Glutamatergic neuron (in vitro differentiated cells): ENCODE results near the gene GSTP1. TPM values are rescaled to one million over a fixed set of nuclear protein-coding genes. Genes with fewer than 3 reads are reported as not detected.
"Not testable (repeated sequence)": the region's sequence is repeated elsewhere in the genome, so short reads cannot be mapped to it uniquely, and the experiment has no call there.

Experiments used
- DNase-seq: peaks from one replicate; pipeline ENCODE4 v3.0.0; 2022
- H3K27ac Mint-ChIP-seq: one replicate; pipeline ENCODE4 v1.8.0; 2020; ENCODE audit warnings: mild to moderate bottlenecking, mixed read lengths, inconsistent platforms; ENCODE audit not compliant: unreplicated experiment
- H3K27me3 Mint-ChIP-seq: one replicate; pipeline ENCODE4 v1.8.0; 2020; ENCODE audit warnings: mild to moderate bottlenecking, moderate library complexity, mixed read lengths, inconsistent platforms; ENCODE audit not compliant: unreplicated experiment
- H3K36me3 Mint-ChIP-seq: one replicate; pipeline ENCODE4 v1.8.0; 2020; ENCODE audit warnings: mild to moderate bottlenecking, mixed read lengths, inconsistent platforms; ENCODE audit not compliant: unreplicated experiment
- H3K4me1 Mint-ChIP-seq: one replicate; pipeline ENCODE4 v1.8.0; 2020; ENCODE audit warnings: mild to moderate bottlenecking, low read depth, mixed read lengths, inconsistent platforms; ENCODE audit not compliant: unreplicated experiment
- H3K4me3 Mint-ChIP-seq: one replicate; pipeline ENCODE4 v1.8.0; 2020; ENCODE audit warnings: mild to moderate bottlenecking, mixed read lengths, inconsistent platforms; ENCODE audit not compliant: unreplicated experiment
- H3K9me3 Mint-ChIP-seq: one replicate; pipeline ENCODE4 v1.8.0; 2020; ENCODE audit warnings: mild to moderate bottlenecking, moderate library complexity, mixed read lengths, inconsistent platforms; ENCODE audit not compliant: unreplicated experiment
- CTCF ChIP-seq: fragments of 200-600 bp; sonication (generic); IDR thresholded peaks from one replicate; pipeline ENCODE4 v1.5.0; 2021; ENCODE audit not compliant: partially characterized antibody, unreplicated experiment
- total RNA-seq: library from RNA; stranded (reverse); fragmentation: NEBNext Ultra II Directional; extraction: Animal tissue kit (Norgen Biotek cat#: 25700); gene quantifications from one replicate; pipeline ENCODE4 v1.2.1, GENCODE V29; 2021; ENCODE audit not compliant: unreplicated experiment

The GSTP1 gene
- total RNA-seq, 1 donor from 2014 or later: 712 TPM

GRCh38 chr11:67543585-67543984, 40.0 kb upstream of the GSTP1 start:
- TF ChIP-seq CTCF: no peak
- Mint-ChIP-seq H3K36me3 (no peaks in the 10 kb centered on the region), H3K4me3 (no peak overlapping the region)

GRCh38 chr11:67544616-67545242, 38.9 kb upstream of the GSTP1 start:
- no peak overlapping the region for H3K4me3 Mint-ChIP-seq
- TF ChIP-seq CTCF: no peak
- H3K27me3 Mint-ChIP-seq: peaks cover 5% of the 10 kb centered on the region
- DNase-seq: no peak
- H3K9me3 Mint-ChIP-seq: peaks cover 2% of the 10 kb centered on the region
- no peaks in the 10 kb centered on the region for H3K4me1 Mint-ChIP-seq
- H3K27ac Mint-ChIP-seq: no peak overlapping the region
- H3K36me3 Mint-ChIP-seq: no peaks in the 10 kb centered on the region

More at GRCh38 chr11:67543585-67543984, 40.0 kb upstream of the GSTP1 start:
- H3K4me1 Mint-ChIP-seq: no peaks in the 10 kb centered on the region
- peaks cover 2% of the 10 kb centered on the region for H3K9me3 Mint-ChIP-seq
- peaks cover 5% of the 10 kb centered on the region for H3K27me3 Mint-ChIP-seq
- H3K27ac Mint-ChIP-seq: no peak overlapping the region
- no peak for DNase-seq

- no peak for DNase-seq
- peaks cover 4% of the 10 kb centered on the region for H3K27me3 Mint-ChIP-seq
- H3K4me1 Mint-ChIP-seq: no peaks in the 10 kb centered on the region
- H3K27ac Mint-ChIP-seq: no peak overlapping the region
- H3K9me3 Mint-ChIP-seq: peaks cover 2% of the 10 kb centered on the region
- TF ChIP-seq CTCF: no peak
- H3K36me3 Mint-ChIP-seq: peaks cover 5% of the 10 kb centered on the region
- no peak overlapping the region for H3K4me3 Mint-ChIP-seq
Measured at GRCh38 chr11:67545280-67545679, 38.3 kb upstream of the GSTP1 start.

GRCh38 chr11:67548112-67548511, 35.5 kb upstream of the GSTP1 start:
- H3K36me3 Mint-ChIP-seq, H3K27me3 Mint-ChIP-seq: not testable (repeated sequence)

GRCh38 chr11:67548555-67549110, 35.0 kb upstream of the GSTP1 start:
- Mint-ChIP-seq H3K9me3 (peaks cover 7% of the 10 kb centered on the region), H3K36me3 (peaks cover 5% of the 10 kb centered on the region), H3K27ac (no peak overlapping the region), H3K27me3 (no peaks in the 10 kb centered on the region), H3K4me3 (no peak overlapping the region), H3K4me1 (no peaks in the 10 kb centered on the region)
- DNase-seq: no peak
- no peak for TF ChIP-seq CTCF

More at GRCh38 chr11:67548112-67548511, 35.5 kb upstream of the GSTP1 start:
- H3K9me3 Mint-ChIP-seq, H3K27ac Mint-ChIP-seq, DNase-seq, H3K4me3 Mint-ChIP-seq, H3K4me1 Mint-ChIP-seq: not testable (repeated sequence)
